IPS-NIHi7 (cell line): ENCODE measurements around the gene TBC1D4.
"Not testable (repeated sequence)": the region's sequence is repeated elsewhere in the genome, so short reads cannot be mapped to it uniquely, and the experiment has no call there.

Source experiments
- DNase-seq: peaks from one replicate; pipeline ENCODE4 v3.0.0; 2012; ENCODE audit warnings: mixed read lengths; ENCODE audit errors: extremely low spot score

The TBC1D4 gene

GRCh38 chr13:75285310-75285709 is 196.7 kb downstream of the TBC1D4 start:
- DNase-seq = no peak

- no peak for DNase-seq
These were observed 202.1 kb downstream of the TBC1D4 start for GRCh38 chr13:75279834-75280369.

GRCh38 chr13:75273695-75274094 is 208.3 kb downstream of the TBC1D4 start:
- not testable (repeated sequence) for DNase-seq

GRCh38 chr13:75271846-75272245 is 210.1 kb downstream of the TBC1D4 start:
- no peak for DNase-seq

- DNase-seq = not testable (repeated sequence)
These were observed 213.5 kb downstream of the TBC1D4 start for GRCh38 chr13:75268481-75268880.

- peak; percentile 12 for DNase-seq
These were observed 217.4 kb downstream of the TBC1D4 start for GRCh38 chr13:75264611-75265010.

- DNase-seq = no peak
These were observed 218.1 kb downstream of the TBC1D4 start for GRCh38 chr13:75263741-75264407.

GRCh38 chr13:75258159-75258782 is 223.7 kb downstream of the TBC1D4 start:
- peak; percentile 15 for DNase-seq

- no peak for DNase-seq
These were observed 225.0 kb downstream of the TBC1D4 start for GRCh38 chr13:75256922-75257321.

- no peak for DNase-seq
These were observed 226.3 kb downstream of the TBC1D4 start for GRCh38 chr13:75255653-75256052.

- no peak for DNase-seq
These were observed 226.8 kb downstream of the TBC1D4 start for GRCh38 chr13:75255147-75255546.

GRCh38 chr13:75251188-75251587 is 230.8 kb downstream of the TBC1D4 start:
- DNase-seq = no peak

- DNase-seq = no peak
These were observed 231.3 kb downstream of the TBC1D4 start for GRCh38 chr13:75250526-75251178.

GRCh38 chr13:75245578-75245977 is 236.4 kb downstream of the TBC1D4 start:
- DNase-seq = not testable (repeated sequence)

- DNase-seq = not testable (repeated sequence)
These were observed 241.7 kb downstream of the TBC1D4 start for GRCh38 chr13:75240240-75240639.

- DNase-seq = no peak
These were observed 245.2 kb downstream of the TBC1D4 start for GRCh38 chr13:75236774-75237173.
